ENCODE measurements around the gene DDAH2. TPM values are rescaled to one million over a fixed set of nuclear protein-coding genes. Genes with fewer than 3 reads are reported as not detected.

Gene DDAH2
- total and polyA plus RNA-seq, 10 of the 15 experiments (the other 5 are each of a cell fraction or from before 2014, with no cell fraction given) = 0.35 to 9.9 (median 6.2) TPM

- no peaks in the 10 kb centered on the region for H3K27me3 ChIP-seq (replicated peaks in 1 of 2; ENCODE audit: control insufficient read depth in 2 of 2, insufficient read depth in 2 of 2, low read length in 1 of 2)
- H3K79me2 ChIP-seq (ENCODE audit: control insufficient read depth, insufficient read depth, low read length) = no peaks in the 10 kb centered on the region
- TF ChIP-seq SIN3A (IDR thresholded peaks at IDR 0.05; ENCODE audit: low read depth, low read length) = no peak
- TF ChIP-seq JUND (IDR thresholded peaks at IDR 0.05; ENCODE audit: low read depth, low read length) = no peak
- TF ChIP-seq POLR2AphosphoS5 (IDR thresholded peaks at IDR 0.05; ENCODE audit: low read length) = peak; percentile 27; the same call in 1 of the 2 replicates
- no peak for TF ChIP-seq KLF5 (IDR thresholded peaks at IDR 0.05; ENCODE audit: partially characterized antibody)
- intact Hi-C loops (cut with micrococcal nuclease; ENCODE audit: unreplicated experiment) = no loop called here
- FAIRE-seq (no peak), DNase-seq (ENCODE audit: low read depth, low spot score) (no peak), ATAC-seq (no peak)
- 85% methylated on average over 8 of the region's 8 CpGs for WGBS (ENCODE audit: insufficient coverage, insufficient replicate concordance, low lambda C conversion rate, missing lambda C conversion rate)
- no peak overlapping the region for H2AFZ ChIP-seq (ENCODE audit: control insufficient read depth, low read depth, low read length)
- no peak overlapping the region for H3K27ac ChIP-seq (ENCODE audit: control insufficient read depth, insufficient read depth)
- no peak overlapping the region for H3K4me2 ChIP-seq (ENCODE audit: control insufficient read depth, insufficient read depth)
- no peak overlapping the region for H3K4me3 ChIP-seq
- H4K20me1 ChIP-seq (ENCODE audit: control insufficient read depth, insufficient read depth) = no peaks in the 10 kb centered on the region
- no peak overlapping the region for H3K9ac ChIP-seq (ENCODE audit: control insufficient read depth, insufficient read depth, low read length)
- ChIA-PET SMC1A (ENCODE audit: uncharacterized antibody, unreplicated experiment) (no interaction called here), CTCF (interaction anchor here (1.2 kb wide), 2 partner anchors 25 to 83 kb away, joined by 3 to 4 read pairs; no protein-coding TSS in a partner anchor), RAD21 (ENCODE audit: unreplicated experiment) (no interaction called here), POLR2A (no interaction called here)
- no peaks in the 10 kb centered on the region for H3K9me3 ChIP-seq (replicated peaks; ENCODE audit: control insufficient read depth, insufficient read depth, low read length)
- H3K36me3 ChIP-seq (ENCODE audit: control insufficient read depth in 2 of 2, insufficient read depth in 2 of 2, low read length in 1 of 2) = peaks cover 7 to 31% of the 10 kb centered on the region in 2 experiments; a peak in 3 of 4 replicates
- in situ Hi-C loops (cut with MboI) = no loop called here
- TSS peak; percentile 22 for BruUV-seq (replicated peaks)
- no peaks in the 10 kb centered on the region for H3K4me1 ChIP-seq (ENCODE audit: control insufficient read depth, insufficient read depth, low read length)
These were observed 41.8 kb downstream of the DDAH2 start for GRCh38 chr6:31687321-31687720.

- RAD21 ChIA-PET (ENCODE audit: unreplicated experiment) = no interaction called here
- H3K4me3 ChIP-seq = no peak overlapping the region
- in situ Hi-C loops (cut with MboI) = no loop called here
- 96% methylated on average over 5 of the region's 5 CpGs for WGBS (ENCODE audit: insufficient coverage, insufficient replicate concordance, low lambda C conversion rate, missing lambda C conversion rate)
- H3K79me2 ChIP-seq (ENCODE audit: control insufficient read depth, insufficient read depth, low read length) = no peaks in the 10 kb centered on the region
- POLR2A ChIA-PET = no interaction called here
- FAIRE-seq = no peak
- no peaks in the 10 kb centered on the region for H3K9me3 ChIP-seq (replicated peaks; ENCODE audit: control insufficient read depth, insufficient read depth, low read length)
- no peaks in the 10 kb centered on the region for H3K4me1 ChIP-seq (ENCODE audit: control insufficient read depth, insufficient read depth, low read length)
- no peak overlapping the region for H2AFZ ChIP-seq (ENCODE audit: control insufficient read depth, low read depth, low read length)
- SMC1A ChIA-PET (ENCODE audit: uncharacterized antibody, unreplicated experiment) = interaction anchor here (1.0 to 1.2 kb wide), 2 partner anchors 33 to 232 kb away, joined by 3 read pairs; no protein-coding TSS in a partner anchor
- no TSS peak for BruUV-seq (replicated peaks)
- no peak overlapping the region for H3K27ac ChIP-seq (ENCODE audit: control insufficient read depth, insufficient read depth)
- TF ChIP-seq RUNX3 (IDR thresholded peaks at IDR 0.05; ENCODE audit: low read length) (no peak), IRF4 (IDR thresholded peaks at IDR 0.05; ENCODE audit: low read depth, low read length) (no peak), BHLHE40 (IDR thresholded peaks at IDR 0.05; ENCODE audit: borderline replicate concordance in 1 of 2, low read depth in 2 of 2, low read length in 1 of 2) (no peak), STAT3 (IDR thresholded peaks at IDR 0.05; ENCODE audit: low read depth, low read length) (no peak), BACH1 (IDR thresholded peaks at IDR 0.05; ENCODE audit: borderline replicate concordance) (no peak), ZBTB40 (IDR thresholded peaks at IDR 0.05; ENCODE audit: borderline replicate concordance) (no peak), ZBED1 (IDR thresholded peaks at IDR 0.05; ENCODE audit: borderline replicate concordance) (no peak)
- intact Hi-C loops (cut with micrococcal nuclease; ENCODE audit: unreplicated experiment) = no loop called here
- H3K4me2 ChIP-seq (ENCODE audit: control insufficient read depth, insufficient read depth) = no peak overlapping the region
- no peak for ATAC-seq
- no peak for DNase-seq (ENCODE audit: low read depth, low spot score)
- no peaks in the 10 kb centered on the region for H4K20me1 ChIP-seq (ENCODE audit: control insufficient read depth, insufficient read depth)
- no peak overlapping the region for H3K9ac ChIP-seq (ENCODE audit: control insufficient read depth, insufficient read depth, low read length)
- H3K27me3 ChIP-seq (replicated peaks in 1 of 2; ENCODE audit: control insufficient read depth in 2 of 2, insufficient read depth in 2 of 2, low read length in 1 of 2) = no peaks in the 10 kb centered on the region
- CTCF ChIA-PET = interaction anchor here (0.8 to 1.2 kb wide), 3 partner anchors 9 to 83 kb away, joined by 3 to 4 read pairs (median 3); no protein-coding TSS in a partner anchor
- H3K36me3 ChIP-seq (ENCODE audit: control insufficient read depth in 2 of 2, insufficient read depth in 2 of 2, low read length in 1 of 2) = peaks cover 7 to 30% of the 10 kb centered on the region in 2 experiments; a peak in 3 of 4 replicates
These were observed 42.6 kb downstream of the DDAH2 start for GRCh38 chr6:31686483-31686882.
